ACHN (cell line): ENCODE measurements around the gene IFI35.

Experiments used
- DNase-seq: peaks from one replicate; pipeline ENCODE4 v3.0.0-alpha.2; 2015
- in situ Hi-C: cut with HindIII; loops from 2 replicates; pipeline ENCODE4 v1.10.0; 2017; ENCODE audit warnings: low sequenced_read_pairs, low pct_ligation_motif_present, low pct_unique_long_range_greater_than_20kb

IFI35 gene

GRCh38 chr17:43020030-43020621 is 13.5 kb downstream of the IFI35 start:
- in situ Hi-C loops: no loop called here
- DNase-seq: no peak

- peak; percentile 90 for DNase-seq
- in situ Hi-C loops: no loop called here
Measured at GRCh38 chr17:43020789-43021740, 14.5 kb downstream of the IFI35 start.

GRCh38 chr17:43021741-43022512 is 15.3 kb downstream of the IFI35 start, which contains the start of gene VAT1:
TSS of gene VAT1 (minus strand) at chr17:43022385. CDS start at chr17:43022322, 63 bp downstream.
- in situ Hi-C loops: no loop called here
- DNase-seq: peak; percentile 84

- in situ Hi-C loops: no loop called here
- DNase-seq: peak; percentile 97
Measured at GRCh38 chr17:43024407-43025289, 18.1 kb downstream of the IFI35 start, which contains the start of gene RND2. TSS of gene RND2 (plus strand) at chr17:43025231. CDS start at chr17:43025348, 117 bp downstream.

GRCh38 chr17:43025290-43025657 is 18.7 kb downstream of the IFI35 start:
- DNase-seq: no peak
- in situ Hi-C loops: no loop called here

GRCh38 chr17:43025766-43026537 is 19.4 kb downstream of the IFI35 start:
- DNase-seq: no peak
- in situ Hi-C loops: no loop called here

- no peak for DNase-seq
- in situ Hi-C loops: no loop called here
Measured at GRCh38 chr17:43026595-43026994, 20.0 kb downstream of the IFI35 start.

- in situ Hi-C loops: no loop called here
- no peak for DNase-seq
Measured at GRCh38 chr17:43027091-43028032, 20.8 kb downstream of the IFI35 start.

GRCh38 chr17:43028221-43028861 is 21.8 kb downstream of the IFI35 start:
- in situ Hi-C loops: no loop called here
- DNase-seq: no peak

GRCh38 chr17:43030137-43030767 is 23.7 kb downstream of the IFI35 start:
- DNase-seq: no peak
- in situ Hi-C loops: no loop called here

GRCh38 chr17:43031666-43032065 is 25.1 kb downstream of the IFI35 start:
- no peak for DNase-seq
- in situ Hi-C loops: no loop called here

- DNase-seq: no peak
- in situ Hi-C loops: no loop called here
Measured at GRCh38 chr17:43033948-43034881, 27.6 kb downstream of the IFI35 start.

- no peak for DNase-seq
- in situ Hi-C loops: no loop called here
Measured at GRCh38 chr17:43034894-43035293, 28.3 kb downstream of the IFI35 start.

GRCh38 chr17:43039646-43040045 is 33.1 kb downstream of the IFI35 start:
- DNase-seq: no peak
- in situ Hi-C loops: no loop called here

GRCh38 chr17:43040655-43041054 is 34.1 kb downstream of the IFI35 start:
- in situ Hi-C loops: no loop called here

More at GRCh38 chr17:43040655-43041054, 34.1 kb downstream of the IFI35 start:
- no peak for DNase-seq
